K562 (cell line): Measurements from ENCODE around the gene POLD4. TPM values are rescaled to one million over a fixed set of nuclear protein-coding genes. Genes with fewer than 3 reads are reported as not detected.

Experiments
- BRD9 ChIP-seq: fragments of 450-650 bp; IDR thresholded peaks from 2 replicates; pipeline ENCODE4 v1.6.1; 2018; ENCODE audit warnings: low read depth; ENCODE audit not compliant: partially characterized antibody
- CBX1 ChIP-seq: sonication (generic); IDR thresholded peaks from 2 replicates; pipeline ENCODE4 v1.6.1; 2016; ENCODE audit warnings: antibody characterized with exemption, low read depth, mild to moderate bottlenecking
- CBX2 ChIP-seq: fragments of 200-600 bp; sonication (generic); IDR thresholded peaks from one replicate; pipeline ENCODE4 v1.6.1; 2012; ENCODE audit warnings: mild to moderate bottlenecking, low read length, inconsistent platforms; ENCODE audit not compliant: insufficient read depth, poor library complexity, severe bottlenecking
- HINFP ChIP-seq: fragments of 450-650 bp; conservative IDR thresholded peaks from 2 replicates; pipeline ENCODE4 v1.6.1; 2016; ENCODE audit warnings: missing genetic modification characterization, low read depth, mild to moderate bottlenecking, control low read depth, missing compliant biosample characterization
- MYBL2 ChIP-seq, 2 experiments: fragments of 450-650 bp in 1 of 2; sonication (generic) in 1 of 2; formaldehyde crosslinking in 1 of 2; IDR thresholded peaks; 2 replicates each; pipeline versions ENCODE4 v1.6.1 to v1.8.1; 2017 to 2022; ENCODE audit warnings: borderline replicate concordance in 1 of 2, inconsistent platforms in 1 of 2, low read depth in 1 of 2, mild to moderate bottlenecking in 1 of 2, missing genetic modification reagents in 1 of 2, moderate library complexity in 1 of 2
- NEUROD1 ChIP-seq: fragments of 150-350 bp; IDR thresholded peaks from 2 replicates; pipeline ENCODE4 v1.6.1; 2014; ENCODE audit warnings: borderline replicate concordance, low read length, low read depth; ENCODE audit not compliant: partially characterized antibody
- NFATC3 ChIP-seq: fragments of 450-650 bp; IDR thresholded peaks from 2 replicates; pipeline ENCODE4 v1.6.1; 2017; ENCODE audit warnings: mild to moderate bottlenecking
- NR3C1 ChIP-seq: sonication (generic); formaldehyde crosslinking; IDR thresholded peaks from 2 replicates; pipeline ENCODE4 v1.8.1; 2022; ENCODE audit warnings: missing genetic modification reagents
- POLR2A ChIP-seq: fragments of 450-650 bp; conservative IDR thresholded peaks from 2 replicates; pipeline ENCODE4 v1.6.1; 2016
- PTBP1 ChIP-seq: fragments of 200-400 bp; formaldehyde crosslinking; IDR thresholded peaks from 2 replicates; pipeline ENCODE4 v1.6.1; 2017; ENCODE audit warnings: low read depth, low read length
- SMARCE1 ChIP-seq: fragments of 450-650 bp; IDR thresholded peaks from 2 replicates; pipeline ENCODE4 v1.7.1; 2016; ENCODE audit warnings: mild to moderate bottlenecking
- ZBTB11 ChIP-seq, 3 experiments: fragments of 200-800 bp in 1 of 3; fragments of 250-450 bp in 1 of 3; fragments of 450-650 bp in 1 of 3; sonication (Bioruptor Pico) in 1 of 3; sonication (Bioruptor generic) in 1 of 3; formaldehyde crosslinking in 1 of 3; IDR thresholded peaks; 2 replicates each; pipeline versions ENCODE4 v1.6.1 to v1.8.0; 2016 to 2022; ENCODE audit warnings: mild to moderate bottlenecking in 2 of 3, missing genetic modification characterization in 2 of 3, missing compliant biosample characterization in 1 of 3, moderate library complexity in 1 of 3
- ZBTB8A ChIP-seq: fragments of 450-650 bp; IDR thresholded peaks from 2 replicates; pipeline ENCODE4 v1.6.1; 2018; ENCODE audit warnings: mild to moderate bottlenecking, moderate library complexity; ENCODE audit not compliant: partially characterized antibody
- ZNF24 ChIP-seq: fragments of 450-650 bp; IDR thresholded peaks from 2 replicates; pipeline ENCODE4 v1.6.1; 2016
- ZNF324 ChIP-seq: fragments of 250-450 bp; sonication (Bioruptor Pico); IDR thresholded peaks from 2 replicates; pipeline ENCODE4 v1.4.0; 2020; ENCODE audit warnings: mild to moderate bottlenecking
- ZNF778 ChIP-seq: fragments of 450-650 bp; formaldehyde crosslinking; IDR thresholded peaks from 2 replicates; pipeline ENCODE4 v1.4.0; 2020; ENCODE audit warnings: mild to moderate bottlenecking, moderate library complexity
- polyA plus RNA-seq, 8 experiments: library from polyadenylated mRNA; depleted of rRNA in 4 of 8; stranded (reverse) in 5 of 8; unstranded in 3 of 8; fragments of >200 nt; fragmentation: Nextera tagmentation in 2 of 8; fragmentation: Illumina TruSeq in 1 of 8; extraction: Ambion mirVana in 2 of 8; extraction: Trizol in 1 of 8; gene quantifications; 2 replicates each; pipeline versions ENCODE4 v1.2.1 to v1.2.3, GENCODE V29; 2011 to 2014; ENCODE audit warnings: inconsistent platforms in 1 of 8, missing spikeins in 1 of 8
- total RNA-seq, 7 experiments: library from RNA; depleted of rRNA in 6 of 7; stranded (reverse); fragments of >200 nt in 6 of 7; fragmentation: Illumina TruSeq in 2 of 7; extraction: Trizol in 2 of 7; gene quantifications; 2 replicates each; pipeline versions ENCODE4 v1.2.1 to v1.2.3, GENCODE V29; 2011 to 2021; ENCODE audit warnings: low replicate concordance in 1 of 7
- TF ChIP-seq, protein P1 (sequence below): fragments of 250-450 bp; sonication (Bioruptor Pico); IDR thresholded peaks from 2 replicates; pipeline ENCODE4 v1.5.0; 2022; ENCODE audit warnings: mild to moderate bottlenecking
- TF ChIP-seq, protein P2 (sequence below): fragments of 450-650 bp; formaldehyde crosslinking; IDR thresholded peaks from 2 replicates; pipeline ENCODE4 v1.4.0; 2020; ENCODE audit warnings: mild to moderate bottlenecking, moderate library complexity

Gene POLD4
- total and polyA plus RNA-seq, 9 of the 15 experiments (the other 6 are each of a cell fraction or from before 2014, with no cell fraction given): 5.8 to 64.5 (median 18.3) TPM

DNA sequence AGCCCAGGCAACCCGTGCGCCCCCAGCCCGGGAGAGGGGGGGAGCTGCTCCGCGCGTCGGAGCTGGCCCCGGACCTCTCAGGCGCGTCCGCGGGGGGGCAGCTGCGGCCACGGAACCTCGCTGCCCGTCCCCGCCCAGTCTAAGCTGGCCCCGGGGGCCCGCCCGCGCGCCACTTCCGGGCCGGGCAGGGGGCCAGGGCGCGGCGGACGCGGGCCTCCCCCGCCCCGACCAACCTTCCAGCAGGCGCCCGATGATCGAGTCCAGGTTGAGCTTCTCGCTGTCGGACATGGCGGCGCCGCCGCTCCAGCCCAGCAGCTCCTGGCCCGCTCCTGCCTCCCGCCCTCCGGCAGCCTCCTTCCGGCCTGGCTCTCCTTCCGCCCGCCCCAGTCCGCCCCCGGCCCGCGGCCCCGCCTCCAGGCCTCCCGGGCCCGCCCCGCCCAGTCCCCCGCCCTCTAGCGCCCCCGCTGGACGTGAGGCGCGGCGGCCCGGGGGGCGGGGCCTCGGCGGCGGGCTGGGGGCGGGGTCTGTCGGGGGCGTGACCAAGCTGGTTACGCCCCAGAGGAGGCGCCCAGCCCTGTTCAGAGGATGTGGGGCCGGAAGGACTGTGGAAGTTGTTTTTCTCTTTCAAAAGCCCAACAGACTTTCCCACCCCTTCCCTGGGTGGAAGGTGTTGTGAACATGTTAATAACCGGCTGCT, 48.3 kb upstream of the POLD4 start, which contains the start of gene PPP1CA (continued):
- TF ChIP-seq CBX2 (no peak), ZNF324 (CRISPR knock-in tag) (no peak), MYBL2 (IDR thresholded peaks at IDR 0.05; ENCODE audit: low read depth) (no peak), MYBL2 (CRISPR knock-in tag; IDR thresholded peaks at IDR 0.05; ENCODE audit: borderline replicate concordance) (no peak), ZNF24 (0 out of 2 replicates have a peak, but pooled peaks have one; percentile 11), NFATC3 (no peak), ZBTB8A (no peak), POLR2A (peak; percentile 84; the same call in 1 of the 2 replicates), SMARCE1 (0 out of 2 replicates have a peak, but pooled peaks have one; percentile 46), NEUROD1 (no peak), ZBTB11 (CRISPR knock-in tag; IDR thresholded peaks at IDR 0.05) (peak in 1 of 3 experiments; percentile 90; a peak in 4 of 6 replicates), HINFP (tag) (no peak), NR3C1 (CRISPR knock-in tag) (no peak), PTBP1 (no peak), CBX1 (no peak; the same call in 1 of the 2 replicates), BRD9 (no peak), ZNF778 (CRISPR knock-in tag) (no peak)
- TF ChIP-seq, protein P1, sequence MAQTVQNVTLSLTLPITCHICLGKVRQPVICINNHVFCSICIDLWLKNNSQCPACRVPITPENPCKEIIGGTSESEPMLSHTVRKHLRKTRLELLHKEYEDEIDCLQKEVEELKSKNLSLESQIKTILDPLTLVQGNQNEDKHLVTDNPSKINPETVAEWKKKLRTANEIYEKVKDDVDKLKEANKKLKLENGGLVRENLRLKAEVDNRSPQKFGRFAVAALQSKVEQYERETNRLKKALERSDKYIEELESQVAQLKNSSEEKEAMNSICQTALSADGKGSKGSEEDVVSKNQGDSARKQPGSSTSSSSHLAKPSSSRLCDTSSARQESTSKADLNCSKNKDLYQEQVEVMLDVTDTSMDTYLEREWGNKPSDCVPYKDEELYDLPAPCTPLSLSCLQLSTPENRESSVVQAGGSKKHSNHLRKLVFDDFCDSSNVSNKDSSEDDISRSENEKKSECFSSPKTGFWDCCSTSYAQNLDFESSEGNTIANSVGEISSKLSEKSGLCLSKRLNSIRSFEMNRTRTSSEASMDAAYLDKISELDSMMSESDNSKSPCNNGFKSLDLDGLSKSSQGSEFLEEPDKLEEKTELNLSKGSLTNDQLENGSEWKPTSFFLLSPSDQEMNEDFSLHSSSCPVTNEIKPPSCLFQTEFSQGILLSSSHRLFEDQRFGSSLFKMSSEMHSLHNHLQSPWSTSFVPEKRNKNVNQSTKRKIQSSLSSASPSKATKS (CRISPR knock-in tag): no peak
- TF ChIP-seq, protein P2, sequence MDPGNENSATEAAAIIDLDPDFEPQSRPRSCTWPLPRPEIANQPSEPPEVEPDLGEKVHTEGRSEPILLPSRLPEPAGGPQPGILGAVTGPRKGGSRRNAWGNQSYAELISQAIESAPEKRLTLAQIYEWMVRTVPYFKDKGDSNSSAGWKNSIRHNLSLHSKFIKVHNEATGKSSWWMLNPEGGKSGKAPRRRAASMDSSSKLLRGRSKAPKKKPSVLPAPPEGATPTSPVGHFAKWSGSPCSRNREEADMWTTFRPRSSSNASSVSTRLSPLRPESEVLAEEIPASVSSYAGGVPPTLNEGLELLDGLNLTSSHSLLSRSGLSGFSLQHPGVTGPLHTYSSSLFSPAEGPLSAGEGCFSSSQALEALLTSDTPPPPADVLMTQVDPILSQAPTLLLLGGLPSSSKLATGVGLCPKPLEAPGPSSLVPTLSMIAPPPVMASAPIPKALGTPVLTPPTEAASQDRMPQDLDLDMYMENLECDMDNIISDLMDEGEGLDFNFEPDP (CRISPR knock-in tag): no peak; the same call in 1 of the 2 replicates
